Duodenal mucosa (tissue), 2 donors: ENCODE data around the gene CPNE9.
A peak's percentile ranks its signal among the peaks of the same experiment; 100 is the strongest.

Source experiments
- H3K27ac ChIP-seq: one replicate; pipeline ENCODE4 v1.7.0; 2013; ENCODE audit warnings: low read depth, low read length
- H3K27me3 ChIP-seq, 2 donors: one replicate each; pipeline ENCODE4 v1.7.0; 2013; ENCODE audit warnings: low read length in 2 of 2, control low read depth in 1 of 2; ENCODE audit not compliant: insufficient read depth in 2 of 2, control insufficient read depth in 1 of 2
- H3K36me3 ChIP-seq, 2 donors: one replicate each; pipeline ENCODE4 v1.7.0; 2013; ENCODE audit warnings: low read length in 2 of 2, control low read depth in 1 of 2; ENCODE audit not compliant: insufficient read depth in 2 of 2, control insufficient read depth in 1 of 2
- H3K4me1 ChIP-seq, 2 donors: one replicate each; pipeline ENCODE4 v1.7.0; 2013; ENCODE audit warnings: low read length in 2 of 2, control low read depth in 1 of 2; ENCODE audit not compliant: insufficient read depth in 2 of 2, control insufficient read depth in 1 of 2
- H3K4me3 ChIP-seq, 2 donors: one replicate each; pipeline ENCODE4 v1.7.0; 2013; ENCODE audit warnings: low read length in 2 of 2, low read depth in 1 of 2
- H3K9ac ChIP-seq, 2 donors: one replicate each; pipeline ENCODE4 v1.7.0; 2013; ENCODE audit warnings: low read length in 2 of 2, low read depth in 1 of 2
- H3K9me3 ChIP-seq, 2 donors: one replicate each; pipeline ENCODE4 v1.7.0; 2013; ENCODE audit warnings: low read length in 2 of 2, control low read depth in 1 of 2; ENCODE audit not compliant: control insufficient read depth in 1 of 2

Gene CPNE9

DNA sequence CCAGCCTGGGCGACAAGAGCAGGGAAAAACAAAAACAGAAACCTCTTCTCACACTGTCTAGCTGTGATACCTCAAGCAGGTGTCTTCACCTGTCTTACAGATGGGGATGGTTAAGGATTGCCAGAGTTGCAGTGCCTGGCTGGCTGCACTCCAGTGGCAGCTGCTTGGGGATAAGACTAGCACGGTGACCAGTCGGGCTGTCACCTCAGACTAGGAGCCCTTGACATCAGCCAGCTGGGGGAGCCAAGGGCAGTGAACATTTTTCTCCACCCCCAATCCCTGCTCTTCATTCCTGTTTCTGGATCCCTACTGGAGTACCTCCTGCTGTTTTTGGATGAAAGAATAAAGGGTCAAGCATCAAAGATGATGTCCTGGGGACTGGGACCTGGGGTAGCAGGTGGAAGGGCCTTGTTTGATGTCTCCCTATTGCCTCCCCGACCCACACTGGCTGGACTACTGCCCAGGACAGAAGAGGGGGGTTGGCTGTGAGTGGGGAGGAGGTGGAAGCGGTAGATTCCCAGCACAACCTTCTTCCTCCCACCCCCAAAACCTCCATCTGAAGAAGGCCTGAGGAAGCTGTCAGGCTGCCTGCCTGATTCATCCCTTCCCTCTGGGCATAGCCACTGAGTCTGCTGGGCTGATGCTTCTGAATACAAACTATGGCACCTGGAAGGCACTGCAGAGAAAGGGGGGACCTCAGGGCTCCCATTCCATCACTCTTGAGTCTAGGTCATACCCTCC is 7.0 kb upstream of the CPNE9 start:
- Histone ChIP-seq H3K4me3 (no peak overlapping the region), H3K4me1 (no peaks in the 10 kb centered on the region), H3K9ac (no peak overlapping the region), H3K36me3 (peaks cover 40 to 73% of the 10 kb centered on the region in 2 donors), H3K27ac (no peak overlapping the region), H3K27me3 (no peaks in the 10 kb centered on the region), H3K9me3 (no peaks in the 10 kb centered on the region)

- Histone ChIP-seq H3K9ac (no peak overlapping the region), H3K27me3 (no peaks in the 10 kb centered on the region), H3K27ac (no peak overlapping the region), H3K36me3 (peaks cover 35 to 66% of the 10 kb centered on the region in 2 donors), H3K9me3 (no peaks in the 10 kb centered on the region), H3K4me3 (no peak overlapping the region), H3K4me1 (no peaks in the 10 kb centered on the region)
These were observed 5.7 kb upstream of the CPNE9 start for GRCh38 chr3:9697892-9698291.

- Histone ChIP-seq H3K27ac (no peak overlapping the region), H3K9ac (no peak overlapping the region), H3K4me3 (no peak overlapping the region), H3K36me3 (peaks cover 31 to 62% of the 10 kb centered on the region in 2 donors), H3K9me3 (no peaks in the 10 kb centered on the region), H3K27me3 (no peaks in the 10 kb centered on the region), H3K4me1 (no peaks in the 10 kb centered on the region)
These were observed 5.3 kb upstream of the CPNE9 start for GRCh38 chr3:9698293-9698692.

DNA sequence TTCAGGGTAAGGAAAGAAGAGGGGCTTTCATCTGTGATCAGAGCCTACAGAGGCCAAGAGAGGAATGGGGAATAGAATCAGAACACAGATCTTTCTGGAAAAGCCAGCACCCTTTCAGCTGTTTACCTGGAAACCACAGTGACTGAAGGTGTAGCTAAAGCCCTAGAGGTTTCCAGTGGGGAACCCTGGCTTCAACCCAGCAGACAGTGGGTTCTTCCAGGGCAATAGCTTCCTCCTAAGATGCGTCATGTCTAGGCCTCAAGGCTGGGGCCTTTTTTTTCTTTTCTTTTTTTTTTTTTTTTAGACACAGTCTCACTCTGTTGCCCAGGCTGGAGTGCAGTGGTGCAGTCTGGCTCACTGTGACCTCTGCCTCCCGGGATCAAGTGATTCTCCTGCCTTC is 3.1 kb upstream of the CPNE9 start:
- no peak overlapping the region for H3K4me3 ChIP-seq
- H3K9ac ChIP-seq = no peak overlapping the region
- no peaks in the 10 kb centered on the region for H3K27me3 ChIP-seq
- H3K9me3 ChIP-seq = no peaks in the 10 kb centered on the region
- H3K4me1 ChIP-seq = peaks cover 0 to 10% of the 10 kb centered on the region in 2 donors
- no peak overlapping the region for H3K27ac ChIP-seq
- H3K36me3 ChIP-seq = peaks cover 19 to 43% of the 10 kb centered on the region in 2 donors

GRCh38 chr3:9701006-9701405 is 2.6 kb upstream of the CPNE9 start:
- Histone ChIP-seq H3K9ac (no peak overlapping the region), H3K4me3 (no peak overlapping the region), H3K27ac (no peak overlapping the region), H3K27me3 (no peaks in the 10 kb centered on the region), H3K36me3 (peaks cover 18 to 39% of the 10 kb centered on the region in 2 donors), H3K9me3 (no peaks in the 10 kb centered on the region), H3K4me1 (peaks cover 0 to 10% of the 10 kb centered on the region in 2 donors)

DNA sequence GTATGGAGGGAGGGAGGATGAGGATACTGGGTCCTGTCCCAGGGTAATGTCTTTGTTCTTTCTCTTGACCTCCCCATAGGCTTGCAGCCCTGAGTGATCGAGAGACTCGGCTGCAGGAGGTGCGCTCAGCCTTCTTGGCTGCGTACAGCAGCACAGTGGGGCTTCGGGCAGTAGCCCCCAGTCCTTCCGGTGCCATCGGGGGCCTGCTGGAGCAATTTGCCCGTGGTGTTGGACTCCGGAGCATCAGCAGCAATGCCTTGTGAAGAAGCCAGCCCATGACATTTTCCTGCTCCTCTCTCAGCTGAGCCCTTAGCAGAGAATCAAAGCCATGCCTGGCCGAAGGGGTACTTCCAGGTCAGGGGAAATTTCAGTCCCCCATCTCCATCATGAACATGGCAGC is 1.9 kb upstream of the CPNE9 start:
- H3K9me3 ChIP-seq = no peaks in the 10 kb centered on the region

DNA sequence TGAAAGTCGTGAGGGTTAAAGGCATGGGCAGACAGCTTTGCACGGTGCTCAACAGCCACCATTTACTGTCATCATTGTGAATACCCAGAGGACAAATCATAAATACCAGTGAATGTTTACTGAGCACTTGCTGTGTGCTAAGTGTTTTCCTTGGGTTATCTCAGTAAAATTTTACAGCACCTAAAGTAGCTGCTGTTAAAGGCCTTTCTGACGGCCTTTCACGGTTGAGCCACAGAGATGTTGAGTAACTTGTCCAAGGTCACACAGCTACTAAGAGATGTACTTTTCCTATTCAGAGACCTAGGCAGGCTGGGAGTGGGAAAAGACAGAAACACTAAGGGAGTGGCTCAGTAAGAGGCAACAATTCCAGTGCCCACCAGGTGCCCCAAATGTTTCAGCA is 393 bp upstream of the CPNE9 start:
- Histone ChIP-seq H3K27me3 (no peaks in the 10 kb centered on the region), H3K4me3 (no peak overlapping the region), H3K4me1 (peaks cover 0 to 10% of the 10 kb centered on the region in 2 donors), H3K36me3 (peaks cover 7 to 20% of the 10 kb centered on the region in 2 donors), H3K27ac (no peak overlapping the region), H3K9ac (no peak overlapping the region), H3K9me3 (no peaks in the 10 kb centered on the region)

More for the DNA sequence above, 1.9 kb upstream of the CPNE9 start:
- no peak overlapping the region for H3K9ac ChIP-seq
- H3K4me3 ChIP-seq = no peak overlapping the region
- H3K36me3 ChIP-seq = peaks cover 16 to 35% of the 10 kb centered on the region in 2 donors
- no peaks in the 10 kb centered on the region for H3K27me3 ChIP-seq
- H3K4me1 ChIP-seq = peaks cover 0 to 10% of the 10 kb centered on the region in 2 donors
- no peak overlapping the region for H3K27ac ChIP-seq

DNA sequence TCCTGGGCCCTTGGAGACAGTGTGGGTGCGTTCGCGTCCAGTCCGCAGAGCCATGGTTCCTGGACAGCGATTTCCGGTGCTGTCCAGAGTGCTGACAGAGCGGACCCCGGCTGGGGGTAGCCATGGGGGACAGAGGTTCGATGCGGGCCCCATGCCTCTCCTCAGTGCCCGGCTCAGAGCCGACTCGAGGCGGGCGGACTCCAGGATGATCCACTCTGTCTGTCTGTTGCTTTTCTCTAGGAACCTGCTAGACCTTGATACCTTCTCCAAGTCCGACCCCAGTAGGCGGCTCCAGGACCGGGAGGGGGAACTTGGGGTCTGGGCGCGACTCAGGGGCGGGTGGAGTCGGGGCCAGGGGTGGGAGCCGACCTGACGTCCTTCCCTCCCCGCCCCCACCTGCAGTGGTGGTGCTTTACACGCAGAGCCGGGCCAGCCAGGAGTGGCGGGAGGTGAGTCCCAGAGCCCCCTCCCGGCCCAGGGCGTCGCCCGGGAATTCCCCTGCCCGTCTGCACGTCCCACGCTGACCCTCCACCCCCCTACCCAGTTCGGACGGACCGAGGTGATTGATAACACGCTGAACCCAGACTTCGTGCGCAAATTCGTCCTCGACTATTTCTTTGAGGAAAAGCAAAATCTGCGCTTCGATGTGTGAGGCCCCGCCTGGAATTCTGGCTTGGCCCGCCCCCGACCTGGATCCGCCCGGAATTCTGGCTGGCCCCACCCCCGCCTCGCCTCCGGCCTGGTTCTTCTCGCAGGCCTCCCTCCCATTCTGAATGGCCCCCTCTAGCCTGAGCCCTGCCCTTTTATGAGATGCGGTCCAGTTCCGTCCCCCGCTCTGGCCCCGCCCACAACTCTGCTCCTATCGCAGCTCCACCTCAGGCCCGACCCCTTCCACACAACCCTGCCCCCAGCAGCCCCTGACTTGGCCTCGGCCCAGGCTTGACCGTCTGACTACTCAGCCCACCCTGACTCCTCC is 1.0 kb downstream of the CPNE9 start:
- Histone ChIP-seq H3K27ac (no peak overlapping the region), H3K4me1 (peaks cover 0 to 10% of the 10 kb centered on the region in 2 donors), H3K4me3 (peak overlapping the region; percentile 57 to 61), H3K27me3 (no peaks in the 10 kb centered on the region), H3K9me3 (no peaks in the 10 kb centered on the region), H3K9ac (no peak overlapping the region), H3K36me3 (peaks cover 5 to 9% of the 10 kb centered on the region in 2 donors)

- H3K27me3 ChIP-seq = no peaks in the 10 kb centered on the region
- no peaks in the 10 kb centered on the region for H3K9me3 ChIP-seq
- H3K4me1 ChIP-seq = peaks cover 3 to 4% of the 10 kb centered on the region in 2 donors
- H3K4me3 ChIP-seq = no peak overlapping the region
- H3K27ac ChIP-seq = no peak overlapping the region
- H3K9ac ChIP-seq = no peak overlapping the region
- no peaks in the 10 kb centered on the region for H3K36me3 ChIP-seq
These were observed 6.6 kb downstream of the CPNE9 start for GRCh38 chr3:9710174-9710739.

- H3K4me1 ChIP-seq = peaks cover 8 to 12% of the 10 kb centered on the region in 2 donors
- no peaks in the 10 kb centered on the region for H3K9me3 ChIP-seq
- no peak overlapping the region for H3K4me3 ChIP-seq
- H3K27ac ChIP-seq = no peak overlapping the region
- no peak overlapping the region for H3K9ac ChIP-seq
- no peaks in the 10 kb centered on the region for H3K27me3 ChIP-seq
- H3K36me3 ChIP-seq = no peaks in the 10 kb centered on the region
These were observed 8.8 kb downstream of the CPNE9 start for GRCh38 chr3:9712415-9712814.
